Left renal cortex interstitium (tissue), 4 donors: Measurements from ENCODE around the gene MOCOS. TPM values are rescaled to one million over a fixed set of nuclear protein-coding genes. Genes with fewer than 3 reads are reported as not detected.
"Not testable (repeated sequence)": the region's sequence is repeated elsewhere in the genome, so short reads cannot be mapped to it uniquely, and the experiment has no call there.

Experiments
- DNase-seq, 4 donors: peaks; one replicate each; pipeline ENCODE4 v3.0.0-alpha.2; 2013; ENCODE audit warnings: low read depth in 4 of 4, low spot score in 2 of 4, missing footprints in 1 of 4
- polyA plus RNA-seq, 4 donors: library from polyadenylated mRNA; unstranded; fragments of 120-200 nt; gene quantifications; one replicate each; pipeline ENCODE4 v1.2.1, GENCODE V29; 2013; ENCODE audit not compliant: insufficient read length in 4 of 4

The MOCOS gene
- polyA plus RNA-seq: under 1 TPM; 0.69 to 0.85 (median 0.75) TPM

GRCh38 chr18:36187193-36187825 lies at the start of gene MOCOS:
TSS of gene MOCOS (plus strand) at chr18:36187497. CDS start at chr18:36187540, 43 bp downstream.
- DNase-seq: peak in 3 of 4 donors; percentile 29 to 45 (median 39)

- DNase-seq: no peak
These were observed 48.1 kb upstream of the MOCOS start for GRCh38 chr18:36139245-36139644.

GRCh38 chr18:36141576-36141975 lies 45.7 kb upstream of the MOCOS start:
- DNase-seq: no peak

GRCh38 chr18:36142751-36143150 lies 44.5 kb upstream of the MOCOS start:
- no peak for DNase-seq

GRCh38 chr18:36143391-36143790 lies 43.9 kb upstream of the MOCOS start:
- no peak for DNase-seq

- no peak for DNase-seq
These were observed 37.6 kb upstream of the MOCOS start for GRCh38 chr18:36149514-36150289.

GRCh38 chr18:36152781-36153180 lies 34.5 kb upstream of the MOCOS start:
- no peak for DNase-seq

- DNase-seq: no peak
These were observed 34.1 kb upstream of the MOCOS start for GRCh38 chr18:36153203-36153602.

GRCh38 chr18:36153771-36154170 lies 33.5 kb upstream of the MOCOS start:
- no peak for DNase-seq

- DNase-seq: no peak
These were observed 31.2 kb upstream of the MOCOS start for GRCh38 chr18:36155851-36156757.

GRCh38 chr18:36157441-36157840 lies 29.9 kb upstream of the MOCOS start:
- DNase-seq: no peak

GRCh38 chr18:36158266-36158867 lies 28.9 kb upstream of the MOCOS start:
- DNase-seq: no peak

GRCh38 chr18:36160959-36161371 lies 26.3 kb upstream of the MOCOS start:
- no peak for DNase-seq

- DNase-seq: no peak
These were observed 24.3 kb upstream of the MOCOS start for GRCh38 chr18:36162981-36163380.

- DNase-seq: no peak
These were observed 19.5 kb upstream of the MOCOS start for GRCh38 chr18:36167692-36168218.

- not testable (repeated sequence) for DNase-seq
These were observed 19.0 kb upstream of the MOCOS start for GRCh38 chr18:36168296-36168695.

- DNase-seq: no peak
These were observed 17.4 kb upstream of the MOCOS start for GRCh38 chr18:36169938-36170337.

- DNase-seq: no peak
These were observed 11.8 kb upstream of the MOCOS start for GRCh38 chr18:36175481-36175880.

GRCh38 chr18:36176177-36176584 lies 11.1 kb upstream of the MOCOS start:
- no peak for DNase-seq

GRCh38 chr18:36176711-36177110 lies 10.6 kb upstream of the MOCOS start:
- no peak for DNase-seq
